ENCODE measurements around the gene SRXN1.

GRCh38 chr20:610130-611046 is 42.6 kb downstream of the SRXN1 start, which contains the start of gene TCF15:
- TF ChIP-seq POLR2A (IDR thresholded peaks at IDR 0.05; ENCODE audit: low read length), result no peak
- no peak for TF ChIP-seq GATA1 (IDR thresholded peaks at IDR 0.05; ENCODE audit: low read depth, low read length)

Data from erythroblast (primary cell).